HG03108 (cell line): Measurements from ENCODE around the gene OR10H1.
"Not testable (repeated sequence)": the region's sequence is repeated elsewhere in the genome, so short reads cannot be mapped to it uniquely, and the experiment has no call there.

Source experiments
- ATAC-seq: cut with Tn5 transposase; IDR thresholded peaks from one replicate; pipeline ENCODE4 v1.9.1; 2021; ENCODE audit warnings: moderate library complexity; ENCODE audit not compliant: unreplicated experiment

OR10H1 gene, protein sequence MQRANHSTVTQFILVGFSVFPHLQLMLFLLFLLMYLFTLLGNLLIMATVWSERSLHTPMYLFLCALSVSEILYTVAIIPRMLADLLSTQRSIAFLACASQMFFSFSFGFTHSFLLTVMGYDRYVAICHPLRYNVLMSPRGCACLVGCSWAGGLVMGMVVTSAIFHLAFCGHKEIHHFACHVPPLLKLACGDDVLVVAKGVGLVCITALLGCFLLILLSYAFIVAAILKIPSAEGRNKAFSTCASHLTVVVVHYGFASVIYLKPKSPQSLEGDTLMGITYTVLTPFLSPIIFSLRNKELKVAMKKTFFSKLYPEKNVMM

DNA sequence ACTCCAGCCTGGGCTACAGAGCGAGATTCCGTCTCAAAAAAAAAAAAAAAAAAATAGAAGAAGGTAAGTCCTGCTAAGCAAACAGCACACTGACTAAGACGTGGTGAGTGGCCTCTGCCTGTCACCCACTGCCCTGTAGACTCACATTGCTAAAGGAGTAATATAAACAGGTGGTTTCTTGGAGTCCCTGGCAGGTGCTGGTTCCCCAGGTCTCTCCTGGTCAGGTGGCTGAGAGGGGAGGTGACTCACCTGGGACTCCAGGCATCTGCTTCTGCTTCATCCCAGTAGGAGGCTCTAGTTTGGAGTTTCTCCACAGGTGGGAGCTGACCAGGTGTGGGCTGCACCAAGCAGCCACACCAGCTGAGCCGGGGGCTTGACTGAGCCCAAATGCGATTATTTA is at the start of gene OR10H1:
TSS of gene OR10H1 (minus strand) at position 359 of the 400 bp plus-strand sequence. CDS start 7,627 bp downstream, outside the sequence.
- ATAC-seq = no peak

DNA sequence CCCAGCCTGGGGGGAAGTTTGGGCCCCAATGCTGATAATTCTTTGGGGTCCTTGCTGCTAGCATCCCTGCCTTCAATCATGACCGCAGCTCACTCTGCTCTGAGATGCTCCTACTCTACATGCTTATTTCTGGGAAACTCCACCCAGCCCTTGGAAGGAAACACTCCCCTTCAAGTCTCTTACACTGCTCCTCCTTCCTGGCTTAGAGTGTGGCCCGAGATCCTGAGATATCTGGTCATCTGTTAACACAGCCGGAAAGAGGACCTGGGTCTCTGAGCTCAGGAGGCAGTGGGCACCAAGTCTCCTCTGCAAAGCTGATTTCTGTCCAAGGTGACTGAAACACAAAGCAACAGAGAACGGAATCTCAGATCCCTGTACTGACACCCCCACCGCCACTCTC is 49.4 kb upstream of the OR10H1 start:
- no peak for ATAC-seq

DNA sequence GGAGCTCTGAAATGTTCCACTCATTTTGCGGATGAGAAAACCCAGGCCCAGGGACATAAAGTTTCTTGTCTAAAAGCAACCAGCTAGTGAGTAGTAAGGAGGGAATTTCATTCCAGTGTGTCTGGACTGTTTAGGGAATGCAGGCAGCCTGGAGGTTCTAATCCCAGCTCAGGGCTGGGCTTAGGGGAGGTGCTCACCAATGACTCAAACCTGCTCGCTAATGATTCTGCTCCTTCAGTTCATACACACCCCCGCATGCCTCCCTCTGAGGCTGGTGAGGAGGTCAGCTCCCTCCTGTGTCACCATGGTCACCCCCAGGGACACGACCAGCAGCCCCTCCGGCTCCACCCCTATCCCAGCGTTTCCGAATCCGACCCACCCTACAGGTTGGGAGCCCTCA is 47.8 kb upstream of the OR10H1 start:
- ATAC-seq = no peak

DNA sequence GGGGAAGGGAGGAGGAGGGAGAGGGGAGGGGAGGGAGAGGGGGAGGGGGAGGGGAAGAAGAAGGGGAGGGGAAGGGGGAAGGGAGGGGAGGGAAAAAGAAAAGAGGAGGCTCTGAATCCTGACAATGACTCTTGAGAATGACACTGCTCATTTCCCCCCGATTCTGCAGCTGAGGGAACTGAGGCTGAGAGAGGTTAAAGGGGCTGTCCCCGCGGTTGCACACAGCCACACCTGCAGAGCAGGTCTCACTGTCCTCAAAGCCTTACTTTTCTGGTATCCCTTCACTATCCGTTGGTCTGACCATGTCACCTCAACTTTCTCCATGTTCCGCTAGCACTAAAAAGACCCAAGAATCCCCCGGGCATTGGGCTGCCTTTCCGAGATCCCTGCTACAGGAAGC is 47.0 kb upstream of the OR10H1 start:
- ATAC-seq = no peak

DNA sequence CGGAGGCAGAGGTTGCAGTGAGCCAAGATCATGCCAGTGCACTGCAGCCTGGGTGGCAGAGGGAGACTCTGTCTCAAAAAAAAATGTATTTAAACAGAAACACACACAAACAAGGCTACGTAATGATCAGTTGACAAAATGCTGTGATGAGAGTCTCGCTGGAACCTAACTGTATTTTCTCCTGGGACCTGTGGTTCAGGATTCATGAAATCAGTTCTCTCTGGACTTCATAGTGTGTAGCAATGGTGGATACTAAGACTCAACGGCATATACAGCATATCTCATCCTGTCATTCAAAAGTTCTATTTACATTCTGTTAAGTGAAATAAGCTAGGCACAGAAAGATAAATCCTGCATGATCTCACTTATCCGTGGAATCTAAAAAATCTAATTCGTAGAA is 45.1 kb upstream of the OR10H1 start:
- ATAC-seq = no peak

DNA sequence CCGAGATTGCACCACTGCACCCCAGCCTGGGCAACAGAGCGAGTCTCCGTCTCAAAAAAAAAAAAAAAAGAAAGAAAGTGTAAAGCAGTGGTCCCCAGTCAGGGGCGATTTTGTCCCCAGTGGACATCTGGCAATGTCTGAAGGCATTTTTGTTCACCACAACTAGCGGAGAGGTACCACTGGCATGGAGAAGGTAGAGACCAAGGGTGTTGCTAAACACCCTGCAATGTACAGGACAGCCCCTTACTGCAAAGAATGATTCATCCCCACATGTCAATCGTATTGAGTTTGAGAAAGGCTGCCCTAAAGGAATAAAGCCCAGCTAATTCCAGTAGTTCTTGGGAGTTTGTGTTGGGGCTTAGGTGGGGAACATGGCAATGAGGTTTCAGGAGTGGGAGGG is 43.7 kb upstream of the OR10H1 start:
- no peak for ATAC-seq

DNA sequence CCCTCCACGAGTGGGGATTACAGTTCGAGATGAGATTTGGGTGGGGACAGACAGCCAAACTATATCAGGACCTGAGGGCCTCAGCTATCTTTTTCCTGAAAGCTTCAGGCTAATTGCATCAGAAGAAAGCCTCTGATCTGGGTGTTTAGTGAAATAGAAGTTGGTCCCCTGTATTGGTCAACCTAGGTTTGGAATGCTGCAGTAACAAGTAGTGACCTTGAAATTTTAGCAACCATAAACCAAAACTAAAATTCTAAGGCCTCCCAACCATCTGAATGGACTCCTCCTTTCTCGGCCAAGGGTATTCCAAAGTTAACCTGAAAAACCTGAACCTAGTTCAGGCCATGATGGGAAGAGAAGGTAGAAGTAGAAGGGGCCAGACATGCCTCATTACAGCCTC is 34.9 kb upstream of the OR10H1 start:
- ATAC-seq = no peak

DNA sequence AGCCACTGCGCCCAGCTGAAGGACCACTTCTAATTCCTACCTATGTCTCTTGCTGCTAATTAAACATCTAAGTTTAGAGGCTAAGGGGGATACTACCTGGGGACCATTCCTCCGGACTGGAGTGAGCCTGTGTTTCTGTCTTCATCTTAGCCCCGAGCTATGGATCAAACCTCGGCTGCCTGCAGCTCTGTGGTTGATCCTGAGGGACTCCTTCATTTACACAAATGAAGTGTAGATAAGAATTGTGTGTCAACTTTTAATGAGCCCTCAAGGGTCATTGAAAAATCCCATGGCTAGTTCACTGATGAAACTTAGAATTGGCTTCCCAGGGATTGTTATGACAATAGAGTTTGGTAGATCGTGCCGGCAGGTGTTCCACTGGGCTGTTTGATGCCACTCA is 31.5 kb upstream of the OR10H1 start:
- no peak for ATAC-seq

DNA sequence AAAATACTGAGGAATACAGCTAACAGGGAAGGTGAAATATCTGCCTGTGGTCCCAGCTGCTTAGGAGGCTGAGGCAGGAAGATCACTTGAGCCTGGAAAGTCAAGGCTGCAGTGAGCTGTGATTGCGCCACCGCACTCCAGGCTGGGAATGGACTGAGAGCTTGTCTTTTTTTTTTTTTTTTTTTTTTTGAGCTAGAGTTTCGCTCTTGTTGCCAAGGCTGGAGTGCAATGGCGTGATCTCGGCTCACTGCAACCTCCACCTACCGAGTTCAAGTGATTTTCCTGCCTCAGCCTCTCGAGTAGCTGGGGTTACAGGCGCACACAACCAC is 28.4 kb upstream of the OR10H1 start:
- not testable (repeated sequence) for ATAC-seq

DNA sequence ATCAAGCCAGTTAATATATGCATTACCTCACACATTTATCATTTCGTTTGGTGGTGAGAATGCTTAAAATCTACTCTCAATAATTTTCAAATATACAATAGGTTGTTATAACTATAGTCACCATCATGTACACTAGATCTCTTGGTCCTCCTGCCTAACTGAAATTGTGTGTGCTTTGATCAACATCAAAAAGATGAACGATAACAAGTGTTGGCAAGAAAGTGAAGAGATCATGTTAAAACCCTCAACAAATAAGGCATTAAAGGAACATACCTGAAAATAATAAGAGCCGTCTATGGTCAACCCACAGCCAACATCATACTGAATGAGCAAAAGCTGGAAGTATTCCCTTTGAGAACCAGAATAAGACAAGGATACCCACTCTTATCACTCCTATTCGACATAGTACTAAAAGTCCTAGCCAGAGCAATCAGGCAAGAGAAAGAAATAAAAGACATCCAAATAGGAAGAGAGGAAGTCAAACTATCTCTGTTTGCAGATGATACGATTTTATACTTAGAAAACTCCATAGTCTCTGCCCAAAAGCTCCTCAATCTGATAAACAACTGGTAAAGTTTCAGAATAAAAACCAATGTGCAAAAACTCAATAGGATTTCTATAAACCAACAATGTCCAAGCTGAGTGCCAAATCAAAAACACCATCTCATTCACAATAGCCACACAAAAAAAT is 27.9 kb upstream of the OR10H1 start:
- ATAC-seq = no peak

DNA sequence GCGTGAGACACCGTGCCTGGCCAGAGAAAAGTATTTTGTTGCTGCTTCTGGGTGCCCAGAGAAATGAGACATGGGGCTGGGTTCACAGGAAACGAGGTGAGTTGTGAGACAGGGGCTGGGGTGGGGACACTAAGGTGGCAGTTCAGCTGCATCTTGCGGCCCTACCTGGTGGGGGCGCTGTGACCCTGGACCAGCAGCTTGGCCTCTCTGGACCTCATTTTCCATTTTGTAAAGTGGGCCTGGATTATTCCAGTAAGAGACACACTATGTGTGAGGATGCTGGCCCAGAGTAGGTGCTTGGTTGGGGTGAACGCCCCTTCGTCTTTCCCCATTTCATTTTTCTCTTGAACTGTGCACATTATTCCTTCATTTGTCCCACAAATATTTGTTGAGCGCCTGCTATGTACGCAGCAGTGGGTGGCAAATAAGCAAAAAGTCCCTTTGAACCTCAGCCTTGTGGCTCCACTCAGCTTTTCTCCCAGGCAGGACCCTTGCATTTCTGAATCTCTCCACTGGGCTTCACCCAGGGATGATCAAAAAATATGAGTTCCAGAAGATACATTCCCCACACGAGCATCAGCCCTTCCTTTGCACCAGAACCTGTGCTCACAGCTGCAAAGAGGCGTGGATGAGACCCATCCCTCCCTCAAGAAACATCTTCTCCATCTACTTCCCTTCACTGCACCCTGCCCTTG is 26.6 kb upstream of the OR10H1 start:
- no peak for ATAC-seq

DNA sequence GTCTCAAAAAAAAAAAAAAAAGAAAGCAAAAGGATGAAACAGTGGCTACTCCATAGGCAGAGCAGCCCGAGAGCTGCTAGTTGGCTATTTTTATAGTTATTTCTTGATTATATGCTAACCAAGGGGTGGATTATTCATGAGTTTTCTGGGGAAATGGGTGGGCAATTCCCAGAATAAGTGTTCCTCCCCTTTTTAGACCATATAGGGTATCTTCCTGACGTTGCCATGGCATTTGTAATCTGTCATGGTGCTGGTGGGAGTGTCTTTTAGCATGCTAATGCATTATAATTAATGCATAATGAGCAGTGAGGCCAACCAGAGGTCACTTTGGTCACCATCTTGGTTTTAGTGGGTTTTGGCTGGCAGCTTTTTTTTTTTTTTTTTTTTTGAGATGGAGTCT is 25.4 kb upstream of the OR10H1 start:
- ATAC-seq = no peak

DNA sequence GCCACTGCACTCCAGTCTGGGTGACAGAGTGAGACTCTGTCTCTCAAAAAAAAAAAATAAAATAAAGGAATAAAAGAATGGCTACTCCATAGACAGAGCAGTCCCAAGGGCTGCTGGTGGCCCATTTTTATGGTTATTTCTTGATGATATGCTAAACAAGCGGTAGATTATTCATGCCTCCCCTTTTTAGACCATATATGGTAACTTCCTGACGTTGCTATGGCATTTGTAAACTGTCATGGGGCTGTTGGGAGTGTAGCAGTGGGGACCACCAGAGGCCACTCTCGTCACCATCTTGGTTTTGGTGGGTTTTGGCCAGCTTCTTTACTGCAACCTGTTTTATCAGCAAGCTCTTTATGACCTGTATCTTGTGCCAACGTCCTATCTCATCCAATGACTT is 24.4 kb upstream of the OR10H1 start:
- not testable (repeated sequence) for ATAC-seq

DNA sequence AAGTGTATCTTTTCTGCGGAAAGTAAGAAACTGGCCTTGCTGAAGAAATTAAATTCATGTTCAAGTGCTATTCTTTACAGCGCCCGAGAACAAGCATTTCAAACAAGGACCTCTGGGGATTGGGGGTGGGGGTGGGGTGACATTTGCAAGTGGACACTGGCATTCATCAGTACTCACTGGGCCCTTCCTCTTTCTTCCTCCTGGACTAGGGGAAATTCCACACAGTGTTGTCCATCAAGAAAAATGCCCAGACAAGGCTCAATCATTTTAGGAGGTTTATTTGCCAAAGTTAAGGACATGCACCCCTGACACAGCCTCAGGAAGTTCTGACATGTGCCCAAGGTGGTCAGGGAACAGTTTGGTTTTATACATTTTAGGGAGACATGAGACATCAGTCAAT is 22.9 kb upstream of the OR10H1 start:
- ATAC-seq = no peak

DNA sequence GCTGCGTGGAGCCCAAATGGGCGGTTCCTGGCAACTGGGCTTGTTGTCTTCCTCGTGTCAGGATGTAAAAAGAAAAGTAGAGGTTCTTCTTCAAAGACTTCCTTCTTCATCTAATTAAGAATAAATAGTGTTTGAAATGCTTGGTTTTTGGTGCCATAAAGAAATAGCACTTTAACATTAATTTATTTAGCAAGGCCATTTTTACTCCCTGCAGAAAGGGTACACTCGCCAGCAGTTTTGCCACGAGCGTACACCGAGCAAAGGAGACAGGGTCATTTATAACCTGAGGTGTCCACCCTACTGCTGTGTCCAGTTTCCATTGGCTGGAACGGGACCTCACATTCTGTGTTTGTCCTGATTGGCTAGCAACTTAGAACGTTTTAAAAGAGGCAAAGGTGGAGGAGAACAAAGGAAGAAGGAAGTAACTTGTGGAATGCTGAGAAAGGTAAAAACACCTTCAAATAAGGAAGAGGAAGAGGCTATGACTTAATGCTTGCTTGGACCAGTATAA is 21.8 kb upstream of the OR10H1 start:
- no peak for ATAC-seq

DNA sequence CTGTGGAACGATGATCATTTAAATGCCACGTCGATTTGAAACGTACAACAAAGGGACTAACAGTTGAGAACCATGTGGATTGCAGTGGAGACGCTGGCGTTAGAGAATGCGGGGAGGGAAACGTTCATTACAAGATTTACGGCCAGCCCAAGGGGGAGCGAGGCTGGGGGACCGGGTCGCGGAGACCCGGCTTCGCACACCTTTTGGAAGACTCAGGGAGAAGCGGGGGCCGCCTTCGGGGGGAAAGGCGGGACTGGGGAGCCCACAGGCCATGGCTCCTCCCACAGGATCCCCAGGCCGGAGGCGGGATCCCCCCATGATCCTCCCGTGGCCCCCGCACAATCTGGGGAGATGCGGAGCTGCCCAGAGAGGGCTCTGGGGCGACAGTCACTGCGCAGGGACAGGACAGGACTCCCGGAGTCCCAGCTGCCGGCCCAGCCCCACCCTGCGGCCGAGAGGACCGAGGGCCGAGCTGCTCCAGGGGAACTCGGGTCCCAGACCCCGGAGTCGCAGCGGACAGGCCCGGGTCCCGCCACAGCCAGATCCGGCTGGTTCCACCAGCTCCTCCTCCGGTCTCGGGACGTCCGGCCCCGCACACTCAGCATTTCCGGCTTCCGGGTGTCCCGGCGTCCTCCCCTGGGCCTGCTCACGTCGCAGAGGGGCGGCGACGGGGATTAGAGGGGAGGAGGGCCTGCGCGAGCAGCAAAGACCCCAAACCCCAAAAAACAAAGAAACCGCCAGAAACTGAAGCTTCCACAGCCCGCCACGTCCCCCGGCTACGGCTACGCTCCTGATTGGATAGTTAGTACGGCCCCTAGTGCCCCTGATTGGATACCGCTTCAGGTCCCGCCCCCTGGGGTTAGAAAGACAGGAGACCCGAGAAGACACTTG is 21.1 kb upstream of the OR10H1 start:
- peak; percentile 95 for ATAC-seq

DNA sequence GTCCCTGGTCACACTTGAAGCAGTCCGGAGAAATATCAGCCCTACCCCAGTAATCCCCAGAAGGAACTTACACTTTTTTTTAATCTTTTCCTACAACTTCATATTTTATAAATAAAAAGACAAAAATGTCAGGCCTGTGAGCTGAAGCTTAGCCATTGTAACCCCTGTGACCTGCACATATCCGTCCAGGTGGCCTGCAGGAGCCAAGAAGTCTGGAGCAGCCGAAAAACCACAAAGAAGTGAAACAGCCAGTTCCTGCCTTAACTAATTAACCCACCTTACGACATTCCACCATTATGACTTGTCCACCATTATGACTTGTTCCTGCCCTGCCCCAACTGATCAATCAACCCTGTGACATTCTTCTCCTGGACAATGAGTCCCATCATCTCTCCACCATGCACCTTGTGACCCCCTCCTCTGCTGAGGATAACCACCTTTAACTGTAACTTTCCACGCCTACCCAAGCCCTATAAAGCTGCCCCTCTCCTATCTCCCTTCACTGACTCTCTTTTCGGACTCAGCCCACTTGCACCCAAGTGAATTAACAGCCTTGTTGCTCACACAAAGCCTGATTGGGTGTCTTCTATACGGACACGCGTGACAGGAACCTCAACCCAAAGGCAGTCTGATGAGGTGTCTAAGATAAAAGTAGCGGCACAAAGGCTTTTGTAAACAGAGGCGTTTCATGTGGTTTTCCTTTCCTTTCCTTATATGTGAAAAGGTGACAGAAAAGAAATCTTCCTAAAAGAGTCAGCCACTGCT is 20.3 kb upstream of the OR10H1 start:
- not testable (repeated sequence) for ATAC-seq

DNA sequence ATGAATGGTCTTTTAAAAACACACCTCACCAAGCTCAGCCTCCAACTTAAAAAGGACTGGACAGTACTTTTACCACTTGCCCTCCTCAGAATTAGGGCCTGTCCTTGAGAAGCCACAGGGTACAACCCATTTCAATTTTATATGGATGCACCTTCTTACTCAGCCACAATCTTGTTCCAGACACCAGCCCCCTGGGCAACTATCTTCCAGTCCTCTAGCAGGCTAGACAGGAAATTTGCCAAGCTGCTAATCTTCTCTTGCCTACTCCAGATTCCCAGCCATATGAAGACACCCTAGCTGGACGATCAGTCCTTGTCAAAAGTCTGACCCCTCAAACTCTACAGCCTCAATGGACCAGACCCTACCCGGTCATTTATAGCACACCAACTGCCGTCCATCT is 18.8 kb upstream of the OR10H1 start:
- ATAC-seq = not testable (repeated sequence)

DNA sequence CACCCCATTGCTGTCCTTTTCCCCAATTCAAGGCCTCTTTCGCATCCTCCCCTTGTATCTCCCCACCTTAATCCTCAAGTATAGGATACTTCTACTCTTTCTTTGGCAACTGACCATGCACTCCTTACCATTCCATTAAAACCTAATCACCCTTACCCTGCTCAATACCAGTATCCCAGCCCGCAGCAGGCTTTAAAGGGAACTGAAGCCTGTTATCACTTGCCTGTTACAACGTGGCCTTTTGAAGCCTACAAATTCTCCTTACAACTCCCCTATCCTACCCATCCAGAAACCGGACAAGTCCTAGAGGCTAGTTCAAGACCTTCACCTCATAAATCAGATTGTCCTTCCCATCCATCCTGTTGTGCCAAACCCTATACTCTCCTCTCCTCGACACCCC is 16.2 kb upstream of the OR10H1 start:
- no peak for ATAC-seq

DNA sequence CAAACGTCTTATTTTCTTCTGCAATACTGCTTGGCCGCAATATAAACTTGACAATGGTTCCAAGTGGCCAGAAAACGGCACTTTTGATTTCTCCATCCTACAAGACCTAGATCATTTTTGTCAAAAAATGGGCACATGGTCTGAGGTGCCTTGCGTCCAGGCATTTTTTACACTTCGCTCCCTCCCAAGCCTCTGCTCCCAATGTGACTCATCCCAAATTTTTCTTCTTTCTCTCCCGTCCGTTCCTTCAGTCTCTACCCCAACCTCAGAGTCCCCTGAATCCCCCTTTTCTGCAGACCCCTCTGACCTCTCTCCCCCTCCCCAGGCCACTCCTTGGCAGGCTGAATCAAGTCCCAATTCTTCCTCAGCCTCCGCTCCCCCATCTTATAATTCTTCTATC is 14.3 kb upstream of the OR10H1 start:
- ATAC-seq = no peak
